ENCODE measurements around the gene YPEL3.

YPEL3 gene

DNA sequence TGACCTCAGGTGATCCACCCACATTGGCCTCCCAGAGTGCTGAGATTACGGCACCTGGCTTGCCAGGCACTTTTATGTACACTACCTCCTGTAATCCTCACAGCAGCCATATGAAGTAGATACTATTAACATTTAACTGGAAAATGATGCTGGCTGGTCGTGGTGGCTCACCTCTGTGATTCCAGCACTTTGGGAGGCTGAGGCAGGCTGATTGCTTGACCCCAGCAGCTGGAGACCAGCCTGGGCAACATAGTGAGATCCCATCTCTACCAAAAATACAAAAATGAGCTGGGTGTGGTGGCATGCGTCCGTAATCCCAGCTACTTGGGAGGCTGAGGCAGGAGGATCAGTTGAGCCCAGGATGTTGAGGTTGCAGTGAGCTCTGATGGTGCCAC is 29.0 kb upstream of the YPEL3 start:
- no peak for TF ChIP-seq FOXP2 (optimal IDR thresholded peaks at IDR 0.05; ENCODE audit: borderline replicate concordance, extremely low read depth, extremely low read length, insufficient read depth)
- TF ChIP-seq, protein P1, sequence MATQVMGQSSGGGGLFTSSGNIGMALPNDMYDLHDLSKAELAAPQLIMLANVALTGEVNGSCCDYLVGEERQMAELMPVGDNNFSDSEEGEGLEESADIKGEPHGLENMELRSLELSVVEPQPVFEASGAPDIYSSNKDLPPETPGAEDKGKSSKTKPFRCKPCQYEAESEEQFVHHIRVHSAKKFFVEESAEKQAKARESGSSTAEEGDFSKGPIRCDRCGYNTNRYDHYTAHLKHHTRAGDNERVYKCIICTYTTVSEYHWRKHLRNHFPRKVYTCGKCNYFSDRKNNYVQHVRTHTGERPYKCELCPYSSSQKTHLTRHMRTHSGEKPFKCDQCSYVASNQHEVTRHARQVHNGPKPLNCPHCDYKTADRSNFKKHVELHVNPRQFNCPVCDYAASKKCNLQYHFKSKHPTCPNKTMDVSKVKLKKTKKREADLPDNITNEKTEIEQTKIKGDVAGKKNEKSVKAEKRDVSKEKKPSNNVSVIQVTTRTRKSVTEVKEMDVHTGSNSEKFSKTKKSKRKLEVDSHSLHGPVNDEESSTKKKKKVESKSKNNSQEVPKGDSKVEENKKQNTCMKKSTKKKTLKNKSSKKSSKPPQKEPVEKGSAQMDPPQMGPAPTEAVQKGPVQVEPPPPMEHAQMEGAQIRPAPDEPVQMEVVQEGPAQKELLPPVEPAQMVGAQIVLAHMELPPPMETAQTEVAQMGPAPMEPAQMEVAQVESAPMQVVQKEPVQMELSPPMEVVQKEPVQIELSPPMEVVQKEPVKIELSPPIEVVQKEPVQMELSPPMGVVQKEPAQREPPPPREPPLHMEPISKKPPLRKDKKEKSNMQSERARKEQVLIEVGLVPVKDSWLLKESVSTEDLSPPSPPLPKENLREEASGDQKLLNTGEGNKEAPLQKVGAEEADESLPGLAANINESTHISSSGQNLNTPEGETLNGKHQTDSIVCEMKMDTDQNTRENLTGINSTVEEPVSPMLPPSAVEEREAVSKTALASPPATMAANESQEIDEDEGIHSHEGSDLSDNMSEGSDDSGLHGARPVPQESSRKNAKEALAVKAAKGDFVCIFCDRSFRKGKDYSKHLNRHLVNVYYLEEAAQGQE (IDR thresholded peaks at IDR 0.05; ENCODE audit: insufficient read depth in 1 of 2, low read depth in 2 of 2, low read length in 2 of 2) = no peak
- no peak for TF ChIP-seq POLR2AphosphoS5 (IDR thresholded peaks at IDR 0.05; ENCODE audit: low read depth, low read length)
- TF ChIP-seq TAF1 (IDR thresholded peaks at IDR 0.05; ENCODE audit: borderline replicate concordance, insufficient read depth, low read length) = no peak
- no peak for TF ChIP-seq SIN3A (IDR thresholded peaks at IDR 0.05; ENCODE audit: borderline replicate concordance, insufficient read depth, low read length)

DNA sequence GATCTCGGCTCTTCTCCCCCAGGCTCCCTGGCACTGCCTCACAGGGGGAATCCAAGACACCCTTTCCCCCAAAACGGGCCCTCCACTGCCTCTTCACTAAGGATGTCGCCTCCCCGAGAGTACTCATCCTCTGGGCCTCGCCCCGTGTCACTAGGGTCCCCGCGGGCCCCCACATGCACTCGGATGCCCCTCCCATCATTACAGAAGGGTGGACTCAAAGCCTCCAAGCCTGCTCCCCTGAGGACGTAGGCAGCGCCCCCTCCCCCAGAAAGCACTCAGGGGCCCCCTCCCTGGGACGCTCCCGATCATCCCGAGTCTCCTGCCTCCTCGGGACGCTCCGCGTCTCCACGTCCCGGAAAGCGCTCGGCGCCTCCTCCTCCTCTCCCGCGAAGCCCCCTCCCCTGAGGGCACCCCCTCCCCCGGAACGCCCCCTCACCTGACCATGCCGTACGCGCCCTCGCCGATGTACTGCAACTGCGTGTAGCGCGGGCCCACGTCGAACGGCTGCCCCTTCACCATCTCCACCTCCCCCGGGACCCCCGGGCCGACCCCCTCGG is 26.7 kb upstream of the YPEL3 start:
- no peak for TF ChIP-seq TAF1 (IDR thresholded peaks at IDR 0.05; ENCODE audit: borderline replicate concordance, insufficient read depth, low read length)
- TF ChIP-seq SIN3A (IDR thresholded peaks at IDR 0.05; ENCODE audit: borderline replicate concordance, insufficient read depth, low read length) = no peak
- TF ChIP-seq, protein P1 (IDR thresholded peaks at IDR 0.05; ENCODE audit: insufficient read depth in 1 of 2, low read depth in 2 of 2, low read length in 2 of 2) = no peak
- no peak for TF ChIP-seq POLR2AphosphoS5 (IDR thresholded peaks at IDR 0.05; ENCODE audit: low read depth, low read length)
- no peak for TF ChIP-seq FOXP2 (optimal IDR thresholded peaks at IDR 0.05; ENCODE audit: borderline replicate concordance, extremely low read depth, extremely low read length, insufficient read depth)

DNA sequence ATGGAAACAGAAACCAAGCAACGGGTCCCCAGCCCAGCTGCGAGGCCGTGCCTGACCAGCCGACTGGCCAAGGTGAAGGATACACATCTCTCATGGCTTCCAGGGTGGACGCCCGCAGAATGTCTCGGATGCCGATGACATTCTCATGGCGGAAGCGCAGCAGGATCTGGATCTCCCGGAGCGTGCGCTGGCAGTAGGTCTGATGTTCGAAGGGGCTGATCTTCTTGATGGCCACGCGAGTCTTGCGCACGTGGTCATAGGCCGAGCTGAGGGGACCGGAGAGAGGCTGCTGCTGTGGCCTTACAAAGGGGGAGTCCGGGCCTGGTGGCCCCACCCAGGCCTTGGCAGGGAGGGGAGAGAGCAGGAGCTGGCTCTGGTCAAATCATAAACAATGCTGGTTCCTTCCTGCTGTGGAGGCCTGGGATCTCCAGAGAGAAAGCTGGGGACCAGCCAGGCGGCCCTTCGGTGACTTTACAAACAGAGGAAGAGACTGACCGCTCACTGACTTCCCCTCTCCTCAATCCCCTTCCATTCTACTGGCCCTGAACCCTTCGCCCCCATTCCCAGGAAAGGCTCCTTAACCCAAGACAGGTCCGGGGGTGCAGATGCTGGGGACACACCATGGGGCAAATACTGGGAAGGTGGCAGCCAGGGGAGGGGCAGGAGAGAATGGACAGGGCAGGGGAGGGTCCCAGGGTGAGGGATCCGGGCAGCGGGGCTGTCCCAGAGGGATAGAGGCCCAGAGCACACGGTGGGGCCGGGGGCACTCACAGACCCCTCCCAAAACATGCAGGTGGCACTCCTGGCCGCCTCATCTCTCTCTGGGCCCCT is 25.9 kb upstream of the YPEL3 start:
- TF ChIP-seq TAF1 (IDR thresholded peaks at IDR 0.05; ENCODE audit: borderline replicate concordance, insufficient read depth, low read length) (no peak), POLR2AphosphoS5 (IDR thresholded peaks at IDR 0.05; ENCODE audit: low read depth, low read length) (no peak)
- TF ChIP-seq, protein P1 (IDR thresholded peaks at IDR 0.05; ENCODE audit: insufficient read depth in 1 of 2, low read depth in 2 of 2, low read length in 2 of 2) = no peak

DNA sequence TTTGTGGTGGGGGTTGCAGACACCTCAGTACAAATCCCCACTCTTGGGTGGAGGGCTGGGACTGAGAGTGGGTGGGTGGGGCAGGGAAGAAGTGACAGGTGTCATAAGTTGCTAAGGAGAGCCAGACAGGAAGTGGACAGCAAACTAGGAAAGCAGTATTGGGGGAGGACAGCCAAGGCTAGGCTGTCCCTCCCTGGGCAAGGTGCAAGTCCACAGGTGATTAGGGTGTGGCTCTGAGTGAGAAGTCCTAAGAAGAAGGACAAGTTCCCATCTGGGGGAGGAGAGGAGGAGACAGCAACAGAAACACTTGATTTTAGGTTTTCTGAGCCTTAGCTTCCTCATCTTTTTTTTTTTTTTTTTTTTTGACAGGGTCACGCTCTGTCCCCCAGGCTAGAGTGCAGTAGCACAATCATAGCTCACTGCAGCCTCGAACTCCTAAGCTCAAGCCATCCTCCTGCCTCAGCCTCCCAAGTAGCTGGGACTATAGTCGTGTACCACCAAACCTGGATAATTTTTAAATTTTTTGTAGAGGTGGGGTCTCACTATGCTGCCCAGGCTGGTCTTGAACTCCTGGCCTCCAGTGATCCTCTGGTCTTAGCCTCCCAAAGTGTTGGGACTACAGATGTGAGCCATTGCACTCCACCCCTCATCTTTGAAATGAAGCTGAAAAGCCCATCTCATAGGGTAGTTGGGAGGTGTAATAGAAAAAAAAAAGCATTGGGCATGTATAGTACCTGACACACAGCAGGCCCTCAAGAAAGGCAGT is 24.5 kb upstream of the YPEL3 start:
- no peak for TF ChIP-seq FOXP2 (optimal IDR thresholded peaks at IDR 0.05; ENCODE audit: borderline replicate concordance, extremely low read depth, extremely low read length, insufficient read depth)
- no peak for TF ChIP-seq TAF1 (IDR thresholded peaks at IDR 0.05; ENCODE audit: borderline replicate concordance, insufficient read depth, low read length)
- TF ChIP-seq SIN3A (IDR thresholded peaks at IDR 0.05; ENCODE audit: borderline replicate concordance, insufficient read depth, low read length) = no peak

DNA sequence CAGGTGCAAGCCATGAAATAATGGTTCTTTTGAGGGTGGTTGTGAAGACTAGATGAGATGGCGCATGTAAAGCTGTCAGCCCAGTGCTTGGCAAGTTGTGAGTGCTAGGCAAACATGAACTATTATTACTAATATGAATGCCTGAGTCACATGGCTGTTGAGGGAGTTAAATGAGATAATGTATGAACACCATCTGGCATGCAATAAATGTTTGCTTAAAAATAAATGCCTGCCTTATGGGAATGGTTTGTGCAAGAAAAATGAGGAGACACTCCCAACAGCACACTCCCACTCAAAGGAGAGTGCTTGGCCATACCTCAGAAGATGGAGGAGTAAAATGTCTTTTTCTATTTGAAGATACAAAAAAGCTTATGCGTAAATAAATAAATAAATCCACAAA is 23.4 kb upstream of the YPEL3 start:
- TF ChIP-seq POLR2AphosphoS5 (IDR thresholded peaks at IDR 0.05; ENCODE audit: low read depth, low read length) = no peak
- TF ChIP-seq SIN3A (IDR thresholded peaks at IDR 0.05; ENCODE audit: borderline replicate concordance, insufficient read depth, low read length) = no peak
- TF ChIP-seq, protein P1 (IDR thresholded peaks at IDR 0.05; ENCODE audit: insufficient read depth in 1 of 2, low read depth in 2 of 2, low read length in 2 of 2) = no peak
- TF ChIP-seq FOXP2 (optimal IDR thresholded peaks at IDR 0.05; ENCODE audit: borderline replicate concordance, extremely low read depth, extremely low read length, insufficient read depth) = no peak
- TF ChIP-seq TAF1 (IDR thresholded peaks at IDR 0.05; ENCODE audit: borderline replicate concordance, insufficient read depth, low read length) = no peak

All from PFSK-1 (cell line).